Adrenal gland (tissue), 5 donors: Measurements from ENCODE around the gene ZNF425.

Experiments
- POLR2A ChIP-seq, 2 donors: fragments of 450-650 bp; IDR thresholded peaks; one replicate each; pipeline ENCODE4 v1.6.1; 2017; ENCODE audit warnings: antibody characterized with exemption in 2 of 2, mild to moderate bottlenecking in 2 of 2, moderate library complexity in 1 of 2
- TF ChIP-seq, protein P1 (sequence below), 6 experiments: fragments of 450-650 bp in 4 of 6; fragments of 200-600 bp in 2 of 6; sonication (generic) in 1 of 6; IDR thresholded peaks; 1 replicate in 5 of 6; 2 replicates in 1 of 6; pipeline versions ENCODE4 v1.5.1 to v1.8.0; 2016 to 2021; ENCODE audit warnings: antibody characterized with exemption in 6 of 6, mild to moderate bottlenecking in 2 of 6, moderate library complexity in 1 of 6
- donor health status: DM: no; HTN: no; CAD: no.

DNA sequence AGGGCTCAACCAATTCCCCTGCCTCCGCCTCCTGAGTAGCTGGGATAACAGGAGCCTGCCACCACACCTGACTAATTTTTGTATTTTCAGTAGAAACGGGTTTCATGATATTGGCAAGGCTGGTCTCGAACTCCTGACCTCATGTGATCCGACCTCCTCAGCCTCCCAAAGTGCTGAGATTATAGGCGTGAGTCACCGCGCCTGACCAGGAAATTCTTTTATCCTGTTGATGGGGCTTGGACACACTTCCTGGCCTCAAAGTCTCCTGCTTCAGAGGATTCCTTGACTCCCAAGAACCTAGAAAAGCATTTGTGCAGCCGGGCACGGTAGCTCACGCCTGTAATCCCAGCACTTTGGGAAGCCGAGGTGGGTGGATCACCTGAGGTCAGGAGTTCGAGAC is 16.2 kb downstream of the ZNF425 start:
- no peak for TF ChIP-seq POLR2A (IDR thresholded peaks at IDR 0.05)
- TF ChIP-seq, protein P1, sequence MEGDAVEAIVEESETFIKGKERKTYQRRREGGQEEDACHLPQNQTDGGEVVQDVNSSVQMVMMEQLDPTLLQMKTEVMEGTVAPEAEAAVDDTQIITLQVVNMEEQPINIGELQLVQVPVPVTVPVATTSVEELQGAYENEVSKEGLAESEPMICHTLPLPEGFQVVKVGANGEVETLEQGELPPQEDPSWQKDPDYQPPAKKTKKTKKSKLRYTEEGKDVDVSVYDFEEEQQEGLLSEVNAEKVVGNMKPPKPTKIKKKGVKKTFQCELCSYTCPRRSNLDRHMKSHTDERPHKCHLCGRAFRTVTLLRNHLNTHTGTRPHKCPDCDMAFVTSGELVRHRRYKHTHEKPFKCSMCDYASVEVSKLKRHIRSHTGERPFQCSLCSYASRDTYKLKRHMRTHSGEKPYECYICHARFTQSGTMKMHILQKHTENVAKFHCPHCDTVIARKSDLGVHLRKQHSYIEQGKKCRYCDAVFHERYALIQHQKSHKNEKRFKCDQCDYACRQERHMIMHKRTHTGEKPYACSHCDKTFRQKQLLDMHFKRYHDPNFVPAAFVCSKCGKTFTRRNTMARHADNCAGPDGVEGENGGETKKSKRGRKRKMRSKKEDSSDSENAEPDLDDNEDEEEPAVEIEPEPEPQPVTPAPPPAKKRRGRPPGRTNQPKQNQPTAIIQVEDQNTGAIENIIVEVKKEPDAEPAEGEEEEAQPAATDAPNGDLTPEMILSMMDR (IDR thresholded peaks at IDR 0.05): no peak
